ENCODE measurements around the gene CNGA2. TPM values are rescaled to one million over a fixed set of nuclear protein-coding genes. Genes with fewer than 3 reads are reported as not detected.

The CNGA2 gene
- total and polyA plus RNA-seq, 10 of the 15 experiments (the other 5 are each of a cell fraction or from before 2014, with no cell fraction given): not detected

GRCh38 chrX:151697522-151697921, 37.0 kb upstream of the CNGA2 start:
- CTCF ChIA-PET: no interaction called here
- Histone ChIP-seq H3K9me3 (replicated peaks; ENCODE audit: control insufficient read depth, insufficient read depth, low read length) (no peaks in the 10 kb centered on the region), H3K4me3 (no peak overlapping the region), H4K20me1 (ENCODE audit: control insufficient read depth, insufficient read depth) (no peaks in the 10 kb centered on the region), H3K4me1 (ENCODE audit: control insufficient read depth, insufficient read depth, low read length) (no peaks in the 10 kb centered on the region), H3K4me2 (ENCODE audit: control insufficient read depth, insufficient read depth) (no peak overlapping the region), H3K79me2 (ENCODE audit: control insufficient read depth, insufficient read depth, low read length) (no peaks in the 10 kb centered on the region), H3K27me3 (replicated peaks in 1 of 2; ENCODE audit: control insufficient read depth in 2 of 2, insufficient read depth in 2 of 2, low read length in 1 of 2) (no peaks in the 10 kb centered on the region), H3K36me3 (ENCODE audit: control insufficient read depth in 2 of 2, insufficient read depth in 2 of 2, low read length in 1 of 2) (no peaks in the 10 kb centered on the region), H3K9ac (ENCODE audit: control insufficient read depth, insufficient read depth, low read length) (no peak overlapping the region), H2AFZ (ENCODE audit: control insufficient read depth, low read depth, low read length) (no peak overlapping the region), H3K27ac (ENCODE audit: control insufficient read depth, insufficient read depth) (no peak overlapping the region)
- TF ChIP-seq SMAD5 (IDR thresholded peaks at IDR 0.05; ENCODE audit: low read depth) (no peak), SMARCA5 (IDR thresholded peaks at IDR 0.05) (no peak), EZH2 (IDR thresholded peaks at IDR 0.05; ENCODE audit: borderline replicate concordance, control insufficient read depth, low read depth, low read length) (no peak), CUX1 (IDR thresholded peaks at IDR 0.05; ENCODE audit: insufficient replicate concordance, low read depth, low read length) (no peak), HDGF (IDR thresholded peaks at IDR 0.05) (no peak), CBX3 (IDR thresholded peaks at IDR 0.05; ENCODE audit: borderline replicate concordance, low read depth) (no peak), RBBP5 (conservative IDR thresholded peaks at IDR 0.05) (no peak), BRCA1 (IDR thresholded peaks at IDR 0.05; ENCODE audit: low read depth, low read length) (no peak), IRF3 (IDR thresholded peaks at IDR 0.05) (no peak), ZNF622 (IDR thresholded peaks at IDR 0.05) (no peak)
- FAIRE-seq (no peak), DNase-seq (ENCODE audit: low read depth, low spot score) (no peak), ATAC-seq (no peak)
- SMC1A ChIA-PET (ENCODE audit: uncharacterized antibody, unreplicated experiment): no interaction called here
- intact Hi-C loops (cut with micrococcal nuclease; ENCODE audit: unreplicated experiment): no loop called here
- RAD21 ChIA-PET (ENCODE audit: unreplicated experiment): no interaction called here
- BruUV-seq (replicated peaks): no TSS peak
- POLR2A ChIA-PET: no interaction called here
- in situ Hi-C loops (cut with MboI): loop anchor here (25.0 kb wide), 1 partner anchor 935 kb away; no protein-coding TSS in a partner anchor
- WGBS (ENCODE audit: insufficient coverage, insufficient replicate concordance, low lambda C conversion rate, missing lambda C conversion rate): 41% methylated on average over 4 of the region's 4 CpGs

Data from GM12878 (cell line).